T-helper 22 cell (primary cell): Measurements from ENCODE around the gene CST9.
"Not testable (repeated sequence)": the region's sequence is repeated elsewhere in the genome, so short reads cannot be mapped to it uniquely, and the experiment has no call there.

Experiments used
- DNase-seq: peaks from one replicate; pipeline ENCODE4 v3.0.0-alpha.2; 2020; ENCODE audit warnings: low read depth

Gene CST9

GRCh38 chr20:23587631-23588030 lies 18.1 kb downstream of the CST9 start:
- DNase-seq = no peak

DNA sequence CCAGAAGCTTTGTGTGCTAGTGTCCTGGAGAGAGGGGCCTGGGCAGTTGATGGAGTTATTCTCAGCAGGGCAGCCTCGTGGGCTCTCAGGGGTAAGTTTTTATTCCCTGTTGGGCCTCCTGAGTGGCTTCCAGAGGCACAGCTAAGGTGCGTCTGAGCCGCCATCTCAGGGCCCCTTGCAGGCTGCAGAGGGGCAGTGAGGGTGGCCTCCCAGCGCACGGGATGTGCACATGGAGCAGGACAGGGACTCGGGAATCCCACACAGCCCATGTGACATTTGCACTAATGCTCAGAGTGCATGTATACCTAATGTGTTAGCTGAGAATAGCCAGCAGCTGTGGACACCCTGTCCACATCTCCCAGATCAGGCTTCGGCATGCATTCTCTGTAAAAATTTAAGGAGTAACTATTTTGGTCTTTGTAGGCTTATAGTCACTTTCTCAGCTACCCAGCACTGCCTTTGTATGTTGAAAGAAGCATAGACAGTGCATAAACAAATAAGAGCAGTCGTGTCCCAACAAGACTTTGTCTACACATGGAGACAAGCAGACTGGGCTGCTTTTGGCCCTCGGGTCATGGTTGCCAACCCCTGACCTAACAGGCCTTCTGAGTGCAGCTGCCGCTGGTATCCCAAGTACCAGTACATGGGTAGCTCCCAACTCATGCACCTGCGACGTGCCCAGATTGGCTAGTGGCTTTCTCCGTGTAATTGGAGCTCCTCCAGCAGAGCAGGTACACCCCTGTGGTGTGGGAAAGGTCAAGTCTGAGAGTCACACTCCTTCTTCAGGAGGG lies 18.8 kb downstream of the CST9 start:
- no peak for DNase-seq

GRCh38 chr20:23585808-23586734 lies 19.6 kb downstream of the CST9 start:
- no peak for DNase-seq

- DNase-seq = no peak
These were observed 20.3 kb downstream of the CST9 start for GRCh38 chr20:23585449-23585807.

DNA sequence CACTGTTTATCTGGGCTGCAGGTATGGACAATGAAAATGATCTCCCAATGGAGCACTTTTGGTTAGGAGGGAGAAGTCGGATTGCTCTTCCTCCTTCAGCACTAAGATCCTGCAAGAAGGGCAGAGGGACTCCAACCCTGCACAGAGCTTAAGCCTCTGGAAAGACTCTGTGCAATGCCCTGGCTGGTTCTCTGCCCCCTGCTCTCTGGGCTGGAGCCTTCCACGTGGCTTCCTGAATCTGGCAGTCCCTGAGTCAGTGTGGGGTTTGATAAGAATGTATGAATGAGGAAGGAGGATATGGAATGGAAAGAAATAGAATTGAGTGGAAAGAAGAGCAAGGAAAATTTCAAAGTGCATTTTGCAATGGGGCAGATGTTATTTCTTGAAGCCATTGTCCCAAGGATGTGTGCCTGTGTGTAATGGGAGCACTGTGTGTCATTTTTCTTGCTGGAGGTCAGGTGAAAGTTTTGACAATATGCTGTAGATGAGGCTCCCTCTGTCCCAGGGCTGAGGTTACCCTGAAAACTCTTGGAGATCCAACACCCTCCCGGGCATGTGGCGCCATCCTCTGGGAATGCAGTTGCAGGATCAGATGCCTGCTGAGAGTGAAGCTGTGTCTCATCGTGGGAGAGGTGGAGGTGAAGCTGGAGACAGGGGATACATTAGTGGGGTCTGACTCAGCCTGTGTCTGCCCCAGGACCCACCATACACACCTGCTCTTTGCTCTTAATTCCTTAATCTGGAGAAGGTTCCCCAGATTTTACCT lies 21.1 kb downstream of the CST9 start:
- no peak for DNase-seq

GRCh38 chr20:23583526-23583925 lies 22.2 kb downstream of the CST9 start:
- no peak for DNase-seq

DNA sequence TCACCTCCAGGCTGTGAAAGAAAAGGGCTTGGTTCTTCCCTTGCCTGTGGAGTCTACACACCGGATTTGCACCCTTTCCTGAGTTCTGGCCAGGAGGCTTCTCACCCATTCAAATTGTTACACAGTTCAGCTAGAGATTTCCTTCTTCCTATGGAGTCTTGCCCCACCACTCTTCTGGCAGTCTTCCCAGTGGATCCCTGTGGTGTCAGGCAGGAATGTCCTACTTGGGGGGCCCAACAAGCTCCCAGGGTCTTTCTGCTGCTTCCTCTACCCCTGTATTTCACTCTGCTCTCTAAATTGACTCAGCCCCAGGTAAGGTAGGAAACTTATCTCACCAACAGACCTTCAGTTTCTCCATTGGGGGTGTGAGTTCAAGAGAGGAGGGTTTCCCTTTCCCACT lies 23.4 kb downstream of the CST9 start:
- DNase-seq = no peak

DNA sequence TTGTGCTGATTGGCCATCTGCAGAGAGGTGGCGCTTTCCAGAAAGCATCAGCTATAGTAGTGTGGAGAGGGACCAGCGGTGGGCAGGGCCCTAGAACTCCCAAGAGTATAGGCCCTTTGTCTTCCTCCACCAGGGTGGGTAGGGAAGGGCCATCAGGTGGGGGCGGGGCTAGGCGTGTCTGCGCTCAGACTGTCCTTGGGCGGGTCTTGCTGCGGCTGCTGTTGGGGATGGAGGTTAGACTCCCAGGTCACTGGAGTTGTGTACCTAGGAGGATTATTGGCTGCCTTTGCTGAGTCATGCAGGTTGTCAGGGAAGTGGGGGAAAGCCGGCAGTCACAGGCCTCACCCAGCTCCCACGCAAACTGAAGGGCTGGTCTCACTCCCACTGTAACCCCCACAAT lies 23.9 kb downstream of the CST9 start:
- DNase-seq = not testable (repeated sequence)

DNA sequence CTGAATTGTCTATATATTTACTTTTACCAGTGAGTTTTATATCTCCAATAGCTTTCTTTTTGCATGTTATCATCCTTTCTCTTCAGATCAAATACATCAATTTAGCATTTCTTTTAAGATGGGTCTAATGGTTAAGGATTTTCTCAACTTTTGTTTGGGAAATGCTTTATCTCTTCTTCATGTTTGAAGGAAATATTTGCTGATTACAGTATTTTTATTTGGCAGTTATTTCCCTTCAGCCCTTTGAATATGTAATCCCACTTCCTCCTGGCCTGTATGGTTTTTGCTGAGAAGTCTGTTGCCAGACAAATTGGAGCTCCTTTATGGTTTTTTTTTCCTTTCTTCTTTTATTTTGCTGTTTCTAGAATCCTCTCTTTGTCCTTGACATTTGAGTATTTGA lies 30.7 kb downstream of the CST9 start:
- no peak for DNase-seq

- no peak for DNase-seq
These were observed 35.4 kb downstream of the CST9 start for GRCh38 chr20:23570178-23570760.

DNA sequence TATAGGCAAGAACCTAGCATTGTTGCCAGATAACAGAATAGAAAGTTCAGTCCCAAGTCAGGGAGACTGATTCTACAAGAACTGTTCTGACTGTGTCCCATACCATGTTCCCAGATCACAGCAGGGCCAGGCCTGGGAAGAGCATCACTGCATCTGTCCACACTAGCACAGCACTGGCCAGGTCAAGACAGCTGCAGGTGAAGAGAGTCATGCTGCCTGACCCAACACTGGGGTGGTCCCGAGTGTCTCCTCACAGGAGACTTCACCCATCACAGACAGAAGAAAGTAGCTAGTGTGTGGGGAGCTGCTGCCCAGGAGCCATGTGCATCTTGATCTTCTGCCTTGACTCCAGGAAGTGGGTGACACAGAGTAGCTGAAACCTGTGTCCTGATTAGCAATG lies 36.1 kb downstream of the CST9 start:
- no peak for DNase-seq

DNA sequence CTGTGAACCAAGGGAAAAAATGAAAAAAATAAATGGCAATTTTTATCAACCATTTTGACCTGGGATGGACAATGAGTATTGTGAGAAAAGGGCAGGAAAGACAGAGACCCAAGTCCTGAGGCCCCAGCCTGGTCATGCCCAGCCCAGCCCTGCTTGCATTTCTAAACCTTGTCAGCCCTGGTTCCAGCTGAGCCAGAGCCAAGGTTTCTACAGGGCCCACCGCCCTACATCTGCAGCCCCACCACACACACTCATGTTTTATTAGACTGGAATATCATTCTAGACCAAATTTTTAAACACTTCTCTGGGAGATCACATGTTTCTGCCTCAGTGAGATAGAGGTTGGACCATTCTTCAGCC lies 36.8 kb downstream of the CST9 start:
- no peak for DNase-seq

DNA sequence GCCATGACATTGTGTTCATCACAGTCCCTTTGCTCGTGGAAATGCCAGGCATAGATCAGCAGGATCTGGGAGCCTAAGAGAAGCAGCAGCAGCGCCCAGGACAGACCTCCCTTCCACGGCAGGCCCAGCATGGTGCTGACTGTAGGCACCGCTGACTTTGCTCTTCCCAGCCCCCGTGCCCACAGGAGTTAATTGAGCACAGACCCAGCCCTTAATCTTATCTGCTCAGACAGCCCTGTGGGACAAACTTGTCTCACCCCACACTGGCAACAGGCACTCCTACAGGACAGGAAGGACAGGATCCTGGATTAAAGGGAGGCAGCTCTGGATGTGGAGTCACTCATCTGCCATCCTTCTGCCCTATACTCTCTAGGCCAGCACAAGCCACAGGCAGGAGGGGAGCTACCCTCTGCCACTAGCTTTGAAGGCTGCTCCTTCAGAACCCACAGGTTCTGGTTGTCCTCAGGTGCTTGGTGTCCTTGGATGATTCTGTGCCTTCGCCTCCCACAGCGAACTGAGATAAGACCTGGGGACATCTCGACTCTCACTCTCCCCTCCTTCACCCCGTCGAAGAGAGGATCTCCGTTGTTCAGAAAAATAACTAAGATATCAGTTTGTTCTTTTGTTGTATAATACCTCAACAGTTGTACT lies 37.3 kb downstream of the CST9 start, which contains the start of gene CST9L:
CST9L (minus strand) TSS at position 165 of the 651 bp plus-strand sequence; CDS start at position 131, 34 bp downstream.
- no peak for DNase-seq

DNA sequence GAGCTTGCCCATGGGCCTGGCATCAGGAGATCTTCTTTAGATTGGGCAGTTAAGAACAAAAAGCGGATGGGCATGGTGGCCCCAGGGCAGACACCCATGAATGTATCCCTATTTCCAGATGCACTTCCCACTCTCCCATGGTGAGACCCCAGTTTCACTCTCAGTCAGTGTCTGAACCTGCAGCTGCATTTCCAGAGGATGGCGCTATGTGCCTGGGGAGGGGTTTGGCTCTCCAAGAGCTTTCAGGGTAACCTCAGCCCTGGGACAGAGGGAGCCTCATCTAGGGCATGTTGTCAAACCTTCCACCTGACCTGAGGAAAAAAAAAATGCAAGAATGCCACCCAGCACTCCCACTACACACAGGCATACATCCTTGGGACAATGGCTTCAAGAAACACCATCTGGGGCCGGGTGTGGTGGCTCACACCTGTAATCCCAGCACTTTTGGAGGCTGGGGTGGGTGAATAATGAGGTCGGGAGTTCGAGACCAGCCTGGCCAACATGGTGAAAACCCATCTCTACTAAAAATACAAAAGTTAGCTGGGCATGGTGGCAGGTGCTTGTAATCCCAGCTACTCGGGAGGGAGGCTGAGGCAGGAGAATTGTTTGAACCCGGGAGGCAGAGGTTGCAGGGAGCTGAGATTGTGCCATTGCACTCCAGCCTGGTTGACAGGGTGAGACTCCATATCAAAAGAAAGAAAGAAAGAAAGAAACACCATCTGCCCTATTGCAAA lies 39.4 kb downstream of the CST9 start:
- DNase-seq = no peak

GRCh38 chr20:23565503-23566045 lies 40.1 kb downstream of the CST9 start:
- no peak for DNase-seq

DNA sequence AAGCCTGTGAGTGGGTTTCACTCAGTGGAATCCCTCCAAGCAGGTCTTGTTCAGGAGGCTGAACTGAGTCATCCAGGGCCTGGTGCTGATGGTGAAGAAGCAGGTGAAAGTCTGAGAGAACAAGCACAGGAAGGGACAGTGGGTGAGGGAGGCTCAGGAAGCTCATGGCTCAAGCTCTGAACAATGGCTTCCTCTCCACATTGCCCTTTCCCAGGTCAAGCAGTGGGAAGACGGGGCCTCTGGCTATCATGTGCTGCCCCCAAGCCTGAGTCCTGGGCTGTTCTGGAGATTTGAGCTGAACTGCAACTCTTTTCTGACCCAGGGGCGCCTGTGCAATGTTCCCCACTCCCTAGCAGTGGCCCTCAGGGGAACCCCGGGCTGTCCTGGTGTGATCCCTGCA lies 40.8 kb downstream of the CST9 start:
- no peak for DNase-seq

DNA sequence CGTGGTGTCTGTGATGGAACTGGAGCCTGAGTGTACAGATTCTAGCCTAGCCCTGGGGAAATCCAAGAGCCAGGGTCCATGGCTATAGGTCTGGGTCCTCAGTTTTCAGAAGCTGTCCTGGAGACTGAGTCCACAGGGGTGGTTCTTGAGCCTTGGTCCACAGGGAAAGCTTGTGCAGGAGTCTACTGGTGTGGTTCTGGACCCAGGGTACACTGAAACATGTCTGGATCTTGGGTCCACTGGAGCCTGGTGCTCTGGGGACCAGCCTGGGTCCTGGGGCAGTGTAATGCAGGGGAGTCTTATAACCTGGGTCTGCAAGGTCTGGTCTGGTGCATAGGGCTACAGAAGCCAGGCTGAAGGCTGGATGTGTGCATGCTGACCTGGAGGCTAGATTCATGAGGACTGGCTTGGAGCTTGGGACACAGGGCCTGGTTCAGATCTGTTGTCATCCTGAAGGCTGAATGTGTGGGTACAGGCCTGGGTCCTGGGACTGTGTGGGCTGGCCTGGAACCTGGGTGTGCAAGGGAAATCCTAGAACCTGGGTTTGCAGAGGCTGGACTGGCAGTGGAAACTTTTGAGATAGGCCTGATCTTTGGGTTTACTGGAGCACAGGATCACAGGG lies 42.9 kb downstream of the CST9 start:
- DNase-seq = no peak

DNA sequence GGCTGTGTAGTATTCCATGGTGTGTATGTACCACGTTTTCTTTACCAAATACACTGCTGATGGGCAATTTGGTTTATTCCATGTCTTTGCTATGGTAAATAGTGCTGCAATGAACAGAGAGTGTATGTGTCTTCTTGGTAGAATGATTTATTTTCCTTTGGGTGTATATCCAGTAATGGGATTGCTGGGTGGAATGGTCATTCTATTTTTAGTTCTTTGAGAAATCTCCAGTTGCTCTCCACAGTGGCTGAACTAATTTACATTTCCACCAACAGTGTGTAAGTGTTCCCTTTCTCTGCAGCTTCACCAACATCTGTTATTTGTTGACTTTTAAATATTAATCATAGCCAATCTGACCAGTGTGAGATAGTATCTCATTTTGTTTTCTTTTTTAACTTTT lies 51.3 kb downstream of the CST9 start:
- DNase-seq = no peak
